ENCODE measurements around the gene PTPN1.

PTPN1 gene

DNA sequence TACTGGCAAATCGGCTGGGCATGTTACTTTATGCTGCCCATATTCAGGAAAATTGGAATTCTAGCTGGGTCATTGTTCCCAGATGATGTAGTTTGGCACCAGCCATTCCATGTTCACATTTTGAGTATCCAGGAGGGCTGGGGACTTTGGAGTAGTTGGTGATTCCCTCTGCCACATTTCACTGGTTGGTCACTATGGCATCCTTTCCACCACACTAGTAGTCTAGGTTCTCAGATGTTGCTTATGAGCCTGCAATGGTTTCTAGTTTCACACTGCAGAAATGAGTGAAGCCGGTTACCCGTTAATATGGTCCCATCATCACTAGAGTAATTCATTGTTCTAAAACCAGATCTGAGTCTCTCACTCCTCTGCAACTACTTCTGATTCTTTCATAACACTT lies 4.6 kb downstream of the PTPN1 start:
- no peak for DNase-seq

- no peak for DNase-seq
Measured at GRCh38 chr20:50515471-50516106, 5.4 kb downstream of the PTPN1 start.

DNA sequence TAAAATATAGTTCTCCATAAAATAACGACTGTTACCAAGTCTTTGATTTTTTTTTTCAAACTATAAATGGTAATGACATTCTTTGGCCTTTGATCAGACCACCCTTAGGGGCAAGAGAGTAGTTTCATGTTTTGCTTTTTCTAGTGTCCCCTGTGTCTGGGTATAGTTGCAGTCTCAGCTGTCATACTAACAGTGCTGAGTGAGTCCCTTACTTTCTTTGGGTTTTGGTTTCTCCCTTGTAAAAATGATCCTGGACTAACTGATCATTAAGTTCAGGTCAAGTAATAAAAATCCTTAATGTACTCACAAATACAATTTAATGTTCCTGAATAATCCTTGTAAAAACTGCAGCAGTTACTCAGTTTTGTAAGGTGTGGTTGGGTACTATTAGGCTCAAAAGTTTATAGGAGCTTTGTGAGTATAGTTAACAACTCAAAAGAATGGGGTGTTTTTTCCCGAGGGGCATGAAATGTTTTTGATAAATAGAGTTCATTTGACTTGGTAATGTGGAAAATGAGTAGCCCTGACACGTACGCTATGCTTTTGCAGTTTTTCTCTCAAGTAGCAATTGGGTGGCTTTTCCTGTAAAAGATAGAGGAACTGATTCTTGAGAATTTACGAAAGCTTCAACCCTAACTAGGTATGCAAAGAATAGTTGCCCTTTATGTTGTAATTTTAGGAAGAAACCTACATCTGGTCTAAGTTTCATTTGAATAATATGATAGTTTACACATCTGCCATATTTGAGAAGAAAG lies 6.2 kb downstream of the PTPN1 start:
- peak; percentile 57 to 64 for DNase-seq

- no peak for DNase-seq
Measured at GRCh38 chr20:50516935-50517816, 7.0 kb downstream of the PTPN1 start.

- DNase-seq, result peak in 1 of 2 experiments; percentile 25
Measured at GRCh38 chr20:50517817-50518154, 7.6 kb downstream of the PTPN1 start.

GRCh38 chr20:50518270-50518721 lies 8.1 kb downstream of the PTPN1 start:
- no peak for DNase-seq

- no peak for DNase-seq
Measured at GRCh38 chr20:50519036-50519762, 9.0 kb downstream of the PTPN1 start.

- DNase-seq, result no peak
Measured at GRCh38 chr20:50520222-50520880, 10.2 kb downstream of the PTPN1 start.

DNA sequence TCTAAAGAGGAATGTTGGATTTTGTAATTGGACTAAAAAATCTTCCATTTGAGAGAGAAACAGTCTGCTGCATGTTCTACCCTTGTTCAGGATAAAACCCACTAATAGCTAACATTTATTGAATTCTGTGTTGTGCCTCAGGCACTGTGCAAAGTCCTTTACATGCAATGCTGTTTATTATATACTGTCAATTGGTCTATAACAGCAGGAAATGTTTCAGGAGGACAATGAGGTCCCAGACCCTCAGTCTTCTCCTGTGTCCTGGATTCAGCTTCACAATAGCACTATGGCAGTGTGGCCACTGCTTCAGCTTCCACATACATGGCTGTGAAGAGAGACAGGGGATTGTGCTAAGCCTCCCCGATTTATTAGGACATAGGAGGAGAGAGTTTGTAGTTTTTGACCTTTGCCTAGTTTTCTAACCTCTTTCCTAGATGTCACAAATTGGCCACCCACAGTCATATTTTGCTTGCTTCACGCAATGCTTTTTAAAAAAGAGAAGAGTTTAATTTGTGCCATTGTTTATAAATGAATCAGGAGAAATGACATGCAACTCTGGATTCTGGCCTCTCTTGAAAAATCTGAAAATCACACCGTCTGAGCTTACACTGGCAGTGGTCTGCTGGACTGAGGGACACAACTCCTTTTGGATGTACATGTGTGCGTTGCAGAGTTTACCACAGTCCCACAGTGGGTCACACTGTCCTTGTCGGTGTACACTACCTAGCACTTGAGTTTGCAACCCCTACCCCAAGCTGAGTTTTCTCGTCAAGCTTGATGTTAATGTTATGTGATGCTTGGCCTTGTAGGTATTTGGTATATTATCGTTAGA lies 11.3 kb downstream of the PTPN1 start:
- no peak for DNase-seq

- peak in 1 of 2 experiments; percentile 22 for DNase-seq
Measured at GRCh38 chr20:50522053-50522674, 12.0 kb downstream of the PTPN1 start.

GRCh38 chr20:50523552-50524167 lies 13.5 kb downstream of the PTPN1 start:
- DNase-seq, result no peak

DNA sequence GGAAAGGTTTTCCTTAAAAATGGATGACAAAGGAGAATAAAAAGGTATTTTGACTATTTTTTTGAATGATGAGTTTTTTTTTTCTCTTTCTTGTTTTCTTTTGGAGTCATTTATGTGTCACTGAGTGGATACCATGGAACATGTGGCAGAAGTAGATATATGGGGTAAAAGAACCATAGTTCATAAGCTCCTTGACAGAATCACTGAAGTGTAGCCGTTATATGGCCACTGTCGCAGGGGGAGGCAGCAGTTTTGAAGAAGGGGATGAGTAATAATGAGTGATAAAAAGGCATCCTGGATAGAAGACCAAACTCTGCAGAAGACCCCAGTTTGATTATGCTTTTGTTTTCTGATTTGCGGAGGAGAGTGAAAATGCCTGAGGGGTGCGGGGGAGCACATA lies 15.5 kb downstream of the PTPN1 start:
- no peak for DNase-seq

GRCh38 chr20:50526403-50526989 lies 16.3 kb downstream of the PTPN1 start:
- no peak for DNase-seq

GRCh38 chr20:50527068-50527605 lies 17.0 kb downstream of the PTPN1 start:
- DNase-seq, result no peak

- no peak for DNase-seq
Measured at GRCh38 chr20:50528129-50528528, 17.9 kb downstream of the PTPN1 start.

DNA sequence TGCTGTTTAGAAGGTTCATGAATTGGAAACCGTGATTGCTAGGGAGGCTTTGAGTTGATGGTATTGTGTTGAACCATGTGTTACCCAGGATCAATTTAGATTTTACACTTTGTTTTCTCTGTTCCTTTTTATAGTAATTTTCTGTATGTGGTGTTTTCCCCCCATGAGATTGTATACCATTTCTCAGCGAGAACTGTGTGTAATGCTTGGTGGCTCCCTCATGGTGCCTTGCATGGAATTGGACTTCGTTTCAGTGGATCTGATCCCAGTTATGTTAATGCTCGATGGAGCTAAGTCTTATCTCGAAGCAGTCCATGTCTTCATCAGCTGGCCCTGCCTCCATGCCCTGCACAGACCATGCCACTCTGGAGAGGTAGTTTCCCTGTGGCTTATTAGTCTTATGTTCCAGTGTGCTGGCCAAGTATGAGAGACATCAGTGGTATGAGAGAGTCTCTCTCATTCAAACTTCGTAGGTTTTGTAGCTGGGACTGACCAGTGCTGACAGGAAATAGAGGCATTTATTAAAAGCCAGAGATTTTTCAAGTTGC lies 18.7 kb downstream of the PTPN1 start:
- DNase-seq, result no peak

GRCh38 chr20:50532221-50532620 lies 22.0 kb downstream of the PTPN1 start:
- no peak for DNase-seq

DNA sequence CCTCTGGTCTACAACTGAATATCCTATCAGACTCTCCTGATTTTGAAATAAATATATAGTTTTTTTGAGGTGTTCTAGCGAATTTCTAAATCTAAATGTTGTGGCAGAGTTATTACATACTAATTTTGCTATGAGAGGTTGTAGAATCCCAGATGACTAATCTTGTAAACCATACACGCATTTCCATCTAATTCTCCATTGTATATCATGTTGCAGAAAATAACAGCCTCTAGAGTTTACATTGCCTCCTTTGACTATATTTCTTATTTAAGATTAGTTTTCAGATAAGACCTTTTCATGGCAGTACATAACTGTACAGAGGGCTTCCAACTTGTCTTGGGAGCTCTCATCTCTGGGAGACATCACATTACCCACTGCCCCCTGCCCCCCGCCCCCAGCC lies 22.9 kb downstream of the PTPN1 start:
- DNase-seq, result no peak

DNA sequence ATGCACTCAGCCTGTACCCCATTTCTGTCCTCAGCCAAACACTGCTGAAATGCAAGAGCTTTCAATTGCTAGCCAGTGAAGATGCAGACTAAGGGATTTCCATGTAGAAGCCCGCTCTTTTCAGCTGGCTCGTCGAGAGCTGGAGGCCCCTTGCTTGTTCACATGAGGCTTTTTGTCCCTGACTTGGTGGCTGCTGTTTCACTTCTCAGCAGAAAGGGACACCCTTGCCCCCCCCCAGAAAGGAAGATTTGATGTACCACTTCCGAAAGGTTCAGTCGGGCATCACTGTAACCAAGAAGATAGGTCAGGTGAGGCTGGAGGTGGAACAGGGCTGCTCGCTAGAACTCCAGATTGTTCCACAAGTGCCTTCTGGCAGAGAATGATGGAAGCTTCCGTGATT lies 23.3 kb downstream of the PTPN1 start:
- no peak for DNase-seq

Data from AML-193 (cell line).